Measurements from ENCODE around the gene ZDHHC22.
A peak's percentile ranks its signal among the peaks of the same experiment; 100 is the strongest.

ZDHHC22 gene

DNA sequence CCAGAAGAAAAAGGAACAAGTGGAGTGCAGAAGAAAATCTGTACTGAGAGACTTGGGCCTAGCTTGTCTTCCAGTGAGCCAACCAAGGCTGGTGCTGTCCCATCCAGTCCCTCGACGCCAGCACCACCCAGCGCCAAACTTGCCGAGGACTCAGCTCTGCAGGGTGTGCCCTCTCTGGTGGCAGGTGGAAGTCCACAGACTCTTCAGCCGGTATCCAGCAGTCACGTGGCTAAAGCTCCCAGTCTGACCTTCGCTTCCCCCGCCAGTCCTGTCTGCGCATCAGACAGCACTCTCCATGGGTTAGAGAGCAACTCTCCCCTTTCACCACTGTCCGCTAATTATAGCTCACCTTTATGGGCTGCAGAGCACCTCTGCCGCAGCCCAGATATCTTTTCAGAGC is 27.9 kb downstream of the ZDHHC22 start:
- DNase-seq: no peak
- in situ Hi-C loops (cut with HindIII; ENCODE audit: low pct_ligation_motif_present, low pct_unique_long_range_greater_than_20kb, low sequenced_read_pairs): no loop called here

DNA sequence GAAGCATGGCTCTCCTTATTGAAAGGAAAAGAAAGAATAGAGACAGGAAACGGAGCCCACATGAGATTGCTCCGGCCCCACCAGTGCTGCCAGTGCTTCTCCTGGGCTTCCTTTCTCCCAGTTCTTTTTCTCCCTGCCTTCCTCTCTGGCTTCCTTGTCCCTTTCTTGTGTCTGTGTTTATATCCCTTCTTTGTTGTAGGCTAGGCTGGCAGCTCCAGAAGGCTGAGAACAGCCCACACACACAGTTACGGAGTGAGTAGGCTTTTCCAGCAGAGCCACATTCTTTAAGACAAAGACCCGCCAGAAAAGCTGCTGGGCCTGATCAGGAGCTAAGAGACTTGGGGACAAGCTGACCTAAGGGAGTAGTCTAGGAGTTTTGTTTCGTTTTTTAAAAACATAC is 30.6 kb downstream of the ZDHHC22 start:
- DNase-seq: no peak
- in situ Hi-C loops (cut with HindIII; ENCODE audit: low pct_ligation_motif_present, low pct_unique_long_range_greater_than_20kb, low sequenced_read_pairs): no loop called here

DNA sequence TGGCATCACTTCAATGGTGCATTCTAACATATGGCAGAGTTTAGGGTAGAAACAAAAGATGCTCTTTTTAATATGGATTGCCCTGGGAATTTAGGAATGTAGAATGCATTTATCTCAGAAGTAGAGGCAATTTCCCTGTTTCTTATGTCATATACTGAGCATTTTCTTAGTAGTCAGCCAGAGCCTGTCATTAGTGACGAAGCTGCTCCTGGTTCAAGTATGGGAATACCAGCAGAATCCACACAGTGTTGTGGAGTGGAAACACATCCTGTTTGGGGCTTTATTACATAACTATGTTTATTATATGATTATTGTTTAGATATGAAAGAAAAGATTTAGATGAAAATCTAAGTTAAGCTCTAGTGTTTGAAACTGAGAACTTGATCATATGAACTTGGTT is 31.3 kb downstream of the ZDHHC22 start:
- in situ Hi-C loops (cut with HindIII; ENCODE audit: low pct_ligation_motif_present, low pct_unique_long_range_greater_than_20kb, low sequenced_read_pairs): no loop called here
- DNase-seq: no peak

DNA sequence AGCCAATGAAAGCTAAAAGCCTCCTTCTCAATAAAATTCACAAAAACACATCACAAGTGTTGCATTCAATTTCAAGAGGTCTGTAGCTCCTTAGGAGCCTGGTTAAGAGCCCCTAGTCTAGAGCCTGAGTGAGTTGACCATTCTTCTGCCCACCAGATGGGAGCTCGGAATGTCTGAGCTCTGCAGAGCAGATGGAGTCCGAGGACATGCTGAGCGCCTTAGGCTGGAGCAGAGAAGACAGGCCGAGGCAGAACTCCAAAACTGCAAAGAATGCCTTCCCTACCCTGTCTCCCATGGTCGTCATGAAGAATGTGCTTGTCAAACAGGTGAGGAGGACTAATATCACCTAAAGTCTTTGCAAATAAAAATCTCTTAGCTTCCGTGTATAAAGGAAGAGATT is 31.9 kb downstream of the ZDHHC22 start:
- DNase-seq: no peak
- in situ Hi-C loops (cut with HindIII; ENCODE audit: low pct_ligation_motif_present, low pct_unique_long_range_greater_than_20kb, low sequenced_read_pairs): no loop called here

DNA sequence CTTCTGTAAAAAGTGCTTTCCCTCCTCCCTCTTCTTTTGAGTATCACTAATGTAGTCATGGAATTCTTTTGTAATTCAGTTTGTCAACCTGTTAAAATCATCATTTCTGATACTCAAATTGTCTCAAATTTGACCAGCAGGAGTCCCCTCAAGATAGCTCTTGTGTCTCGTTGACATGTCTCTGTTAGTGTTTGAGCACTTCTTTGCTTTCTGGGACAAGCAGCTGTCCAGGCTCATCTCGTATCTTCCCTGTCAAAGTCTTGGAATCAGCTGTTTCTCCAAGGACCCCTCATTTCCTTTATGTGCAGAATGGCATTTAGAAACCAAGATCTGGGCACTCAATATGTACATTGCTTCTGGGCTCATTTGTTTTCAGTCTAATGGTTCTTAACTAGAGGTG is 32.8 kb downstream of the ZDHHC22 start:
- DNase-seq: no peak
- in situ Hi-C loops (cut with HindIII; ENCODE audit: low pct_ligation_motif_present, low pct_unique_long_range_greater_than_20kb, low sequenced_read_pairs): no loop called here

DNA sequence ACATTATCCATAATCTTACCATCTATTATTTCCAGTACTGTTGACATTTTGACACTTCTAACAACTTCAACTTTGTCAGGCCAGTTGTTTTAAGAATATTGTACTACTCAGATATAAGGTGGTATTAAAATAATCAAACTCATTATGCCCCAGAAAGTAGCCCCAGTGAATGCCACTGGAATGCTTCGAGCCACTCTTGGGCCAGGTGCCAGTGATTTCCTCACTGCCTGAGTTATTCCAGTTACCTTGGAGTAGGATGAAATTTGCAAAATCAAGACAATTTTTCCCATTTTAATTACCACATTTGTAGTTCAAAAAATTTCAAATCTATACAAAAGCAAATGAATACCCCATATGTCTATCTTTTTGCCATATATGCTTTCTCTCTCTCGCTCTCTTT is 34.4 kb downstream of the ZDHHC22 start:
- DNase-seq: no peak
- in situ Hi-C loops (cut with HindIII; ENCODE audit: low pct_ligation_motif_present, low pct_unique_long_range_greater_than_20kb, low sequenced_read_pairs): no loop called here

DNA sequence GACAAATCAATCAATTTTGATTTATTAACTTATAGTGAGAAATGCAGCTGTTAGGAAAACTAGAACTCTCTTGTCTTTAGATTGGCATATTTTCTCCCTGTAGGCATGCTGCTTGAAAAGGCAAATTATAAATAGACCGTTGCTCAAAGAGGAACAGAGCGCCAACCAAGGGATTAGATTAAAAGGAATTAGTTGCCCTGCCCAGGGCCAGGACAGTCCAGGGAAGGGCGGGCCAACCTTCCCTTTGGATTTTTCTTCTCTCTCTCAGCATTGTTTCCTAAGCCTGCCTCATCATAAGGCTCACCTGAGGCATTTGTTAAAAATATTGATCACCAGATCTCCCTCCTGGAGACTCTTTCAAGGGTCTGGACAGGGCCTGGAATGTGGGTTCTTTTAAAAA is 34.9 kb downstream of the ZDHHC22 start:
- in situ Hi-C loops (cut with HindIII; ENCODE audit: low pct_ligation_motif_present, low pct_unique_long_range_greater_than_20kb, low sequenced_read_pairs): no loop called here
- DNase-seq: no peak

DNA sequence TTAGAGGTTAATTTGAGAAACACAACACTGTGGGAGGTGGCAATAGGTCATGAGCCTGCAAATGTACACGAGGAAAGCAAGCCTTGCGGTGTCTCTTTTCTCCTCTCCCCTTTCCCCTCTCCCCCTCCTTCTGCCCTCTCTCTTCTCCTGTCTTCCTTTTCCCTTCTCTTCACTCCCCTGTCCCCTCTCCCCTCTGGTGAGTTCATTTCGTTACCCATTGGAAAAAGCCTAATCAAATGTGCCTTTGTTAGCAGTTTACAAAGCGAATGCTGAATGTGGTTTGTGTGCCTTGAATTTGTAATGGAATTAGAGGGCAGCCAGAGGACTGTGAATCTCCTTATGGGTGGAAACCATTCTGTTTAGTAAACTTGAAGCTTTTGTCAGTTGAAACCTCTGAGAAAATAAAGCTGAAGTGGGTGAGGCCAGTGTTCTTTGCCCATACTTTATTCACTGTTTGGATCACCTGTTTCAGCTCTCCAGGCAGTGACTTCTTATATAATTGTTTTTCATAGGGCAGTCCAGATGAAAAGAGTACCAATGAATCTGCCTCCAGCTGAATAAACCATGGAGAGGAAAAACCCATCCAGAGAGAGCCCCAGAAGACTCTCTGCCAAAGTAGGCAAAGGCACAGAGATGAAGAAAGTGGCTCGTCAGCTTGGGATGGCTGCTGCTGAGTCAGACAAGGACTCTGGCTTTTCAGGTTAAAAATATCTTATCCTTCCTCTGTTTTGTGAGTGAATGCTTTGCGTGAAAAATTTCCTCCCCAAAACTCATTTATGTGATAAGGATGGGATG is 36.2 kb downstream of the ZDHHC22 start:
- DNase-seq: no peak
- in situ Hi-C loops (cut with HindIII; ENCODE audit: low pct_ligation_motif_present, low pct_unique_long_range_greater_than_20kb, low sequenced_read_pairs): no loop called here

DNA sequence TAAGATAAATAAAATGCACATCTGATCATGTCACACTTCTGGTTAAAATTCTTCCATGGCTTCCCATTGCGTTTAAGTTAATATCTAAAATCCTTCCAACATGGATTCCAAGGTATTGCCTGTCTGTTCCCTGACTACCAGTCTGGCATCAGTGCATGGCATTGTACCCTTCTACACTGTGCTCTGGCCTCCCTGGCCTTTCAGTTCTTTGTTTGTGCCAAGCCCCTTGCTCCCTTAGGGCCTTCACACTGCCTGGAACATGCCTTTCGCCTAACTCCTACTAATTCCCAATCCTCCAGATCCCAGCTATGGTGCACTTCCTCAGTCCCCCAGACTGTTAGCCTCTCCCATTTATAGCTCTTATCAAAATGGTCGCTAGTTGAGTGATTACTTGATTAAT is 37.2 kb downstream of the ZDHHC22 start:
- no peak for DNase-seq
- in situ Hi-C loops (cut with HindIII; ENCODE audit: low pct_ligation_motif_present, low pct_unique_long_range_greater_than_20kb, low sequenced_read_pairs): no loop called here

DNA sequence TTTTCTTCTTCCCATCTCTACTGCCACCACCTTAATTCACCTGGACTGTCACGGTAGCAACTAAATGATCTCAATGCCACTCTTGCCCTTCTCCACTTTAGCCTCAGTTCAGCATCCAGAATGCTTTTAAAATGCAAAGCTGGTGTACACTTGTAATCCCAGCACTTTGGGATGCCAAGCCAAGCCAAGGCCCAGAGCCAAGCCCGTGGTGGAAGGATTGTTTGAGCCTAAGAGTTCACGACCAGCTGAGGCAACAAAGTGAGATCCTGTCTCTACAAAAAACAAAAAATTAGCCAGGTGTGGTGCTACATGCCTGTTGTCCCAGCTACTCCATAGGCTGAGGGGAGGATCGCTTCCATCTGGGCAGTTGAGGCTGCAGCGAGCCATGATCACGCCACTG is 37.6 kb downstream of the ZDHHC22 start:
- in situ Hi-C loops (cut with HindIII; ENCODE audit: low pct_ligation_motif_present, low pct_unique_long_range_greater_than_20kb, low sequenced_read_pairs): no loop called here
- DNase-seq: no peak

DNA sequence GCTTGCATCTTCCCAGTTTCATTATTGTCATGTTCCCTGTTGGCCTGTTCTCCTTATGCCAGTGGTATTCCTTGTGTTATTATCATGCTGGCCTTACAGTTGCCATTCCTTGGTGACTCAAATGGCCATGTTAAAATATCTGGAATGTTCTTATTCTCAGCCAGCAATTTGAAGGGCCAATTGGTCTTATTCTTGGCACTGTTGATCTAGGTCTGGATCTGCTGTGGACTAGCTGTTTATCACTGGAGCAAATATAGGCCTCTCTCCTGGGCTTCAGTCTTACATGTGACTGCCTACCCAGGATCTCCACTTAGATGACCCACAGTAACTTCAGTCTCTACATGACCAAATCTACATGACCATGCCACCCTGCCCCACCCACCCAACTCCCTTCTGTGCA is 38.1 kb downstream of the ZDHHC22 start:
- DNase-seq: no peak
- in situ Hi-C loops (cut with HindIII; ENCODE audit: low pct_ligation_motif_present, low pct_unique_long_range_greater_than_20kb, low sequenced_read_pairs): no loop called here

DNA sequence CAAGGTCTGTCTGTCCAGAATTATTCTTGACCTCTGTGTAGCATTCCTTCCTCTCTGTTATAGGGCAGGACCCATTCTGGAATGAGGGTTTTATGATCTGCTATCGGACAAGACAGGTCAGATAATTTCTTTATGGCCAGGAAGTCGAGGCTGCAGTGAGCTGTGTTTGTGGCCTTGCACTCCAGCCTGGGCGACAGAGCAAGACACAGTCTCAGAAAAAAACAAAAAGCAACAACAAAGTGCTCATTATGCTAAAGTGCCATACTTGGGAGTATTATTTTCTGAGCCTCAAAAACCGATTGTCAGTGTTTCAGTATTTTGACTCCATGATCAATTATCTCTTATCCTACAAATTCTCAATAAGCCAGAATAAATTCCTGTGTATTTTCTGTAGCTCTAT is 39.4 kb downstream of the ZDHHC22 start:
- in situ Hi-C loops (cut with HindIII; ENCODE audit: low pct_ligation_motif_present, low pct_unique_long_range_greater_than_20kb, low sequenced_read_pairs): no loop called here
- DNase-seq: no peak

DNA sequence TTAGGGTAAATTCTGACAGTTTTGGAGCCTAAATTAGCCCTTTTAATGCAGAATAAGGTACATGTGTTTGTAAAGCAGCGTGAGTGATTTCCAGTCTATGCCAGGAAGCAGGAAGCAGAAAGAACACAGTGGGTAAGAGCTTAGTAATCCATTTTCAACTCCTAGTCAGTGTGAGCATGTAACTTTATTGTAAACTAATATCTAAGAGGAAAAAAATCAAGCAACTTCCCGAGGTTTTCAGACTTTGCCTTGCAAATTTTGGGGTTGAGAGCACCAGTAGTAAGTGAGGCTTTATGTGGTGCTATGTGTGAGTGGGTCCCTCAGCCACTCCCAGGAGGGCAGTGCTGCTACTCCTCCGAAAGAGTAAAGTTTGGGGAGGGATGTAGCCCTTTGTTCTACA is 40.6 kb downstream of the ZDHHC22 start:
- DNase-seq: no peak
- in situ Hi-C loops (cut with HindIII; ENCODE audit: low pct_ligation_motif_present, low pct_unique_long_range_greater_than_20kb, low sequenced_read_pairs): no loop called here

DNA sequence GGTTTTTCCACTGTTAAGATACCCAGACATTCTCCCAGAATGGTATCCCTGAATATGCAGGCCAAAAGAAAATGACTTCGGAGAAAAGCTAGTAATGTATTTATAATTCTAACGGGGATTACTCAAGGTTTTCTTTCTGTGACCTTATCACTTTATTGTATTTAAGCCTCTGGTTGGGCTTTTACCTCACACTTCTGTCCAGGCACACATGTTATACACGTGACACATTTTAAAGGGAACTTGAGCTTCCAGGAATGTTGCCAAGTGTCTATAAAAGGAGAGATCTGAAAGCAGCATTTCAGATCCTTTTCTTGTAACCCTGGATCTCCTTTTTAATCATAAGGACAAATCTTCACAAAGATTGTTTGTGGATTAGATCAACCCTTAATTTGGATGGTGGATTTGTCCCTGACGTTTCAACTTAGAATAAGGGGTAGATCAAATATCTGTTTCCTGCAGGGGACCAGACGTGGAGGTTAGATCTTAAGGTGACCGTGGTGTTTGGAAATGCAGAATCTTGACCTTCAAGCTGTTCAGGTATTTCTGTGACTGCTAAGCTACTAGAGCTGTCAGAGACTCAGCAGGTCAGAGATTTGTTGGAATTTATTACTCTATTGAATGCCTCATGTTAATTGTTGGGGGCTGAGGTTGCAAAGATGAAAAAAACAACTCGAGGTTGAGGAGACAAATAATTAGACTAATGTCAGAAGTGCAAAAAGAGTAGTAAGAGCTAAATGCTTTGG is 42.0 kb downstream of the ZDHHC22 start:
- in situ Hi-C loops (cut with HindIII; ENCODE audit: low pct_ligation_motif_present, low pct_unique_long_range_greater_than_20kb, low sequenced_read_pairs): loop anchor here (25.0 kb wide), 2 partner anchors 187 to 387 kb away; no protein-coding TSS in a partner anchor
- no peak for DNase-seq

DNA sequence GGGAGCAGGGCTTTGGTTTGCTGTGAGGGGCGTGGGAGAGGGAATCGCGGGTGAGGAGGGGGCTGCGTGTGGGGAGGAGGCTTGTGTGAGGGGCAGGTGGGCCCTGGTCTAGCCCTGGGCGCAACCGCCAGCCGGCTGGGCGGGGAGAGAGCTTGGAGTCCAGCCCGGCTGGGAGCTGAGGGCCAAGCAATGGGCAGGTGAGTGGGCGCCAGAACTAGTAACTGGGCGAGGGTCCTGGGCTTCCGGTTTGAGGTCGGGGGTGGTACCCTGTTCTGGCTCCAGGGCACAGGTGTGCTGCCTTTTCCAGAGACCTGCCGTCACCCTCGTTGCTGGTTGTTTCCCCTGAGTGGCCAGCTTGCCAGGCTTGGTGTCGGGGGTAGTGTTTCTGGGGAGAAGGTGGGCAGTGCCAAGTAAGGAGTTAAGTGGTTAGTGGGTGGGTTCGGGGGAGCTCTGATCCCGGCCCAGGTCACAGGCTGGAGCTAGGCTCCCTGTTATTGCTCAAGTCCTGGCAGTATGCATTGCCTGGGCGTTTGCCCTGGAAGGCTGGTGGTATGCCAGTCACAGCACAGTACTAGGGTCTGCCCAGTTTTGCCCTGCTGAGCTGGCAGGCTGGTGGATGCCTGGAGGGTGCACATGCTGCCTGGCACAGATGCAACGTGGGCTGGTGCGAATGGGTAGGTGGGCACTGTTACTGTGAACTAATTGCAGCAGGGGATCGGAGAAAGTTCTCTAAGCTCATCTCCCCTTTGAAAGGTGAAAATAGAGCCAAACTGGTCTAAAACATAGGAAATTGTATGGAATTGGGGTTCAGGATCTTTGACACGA is 42.9 kb downstream of the ZDHHC22 start:
- in situ Hi-C loops (cut with HindIII; ENCODE audit: low pct_ligation_motif_present, low pct_unique_long_range_greater_than_20kb, low sequenced_read_pairs): loop anchor here (25.0 kb wide), 2 partner anchors 186 to 386 kb away; no protein-coding TSS in a partner anchor
- peak; percentile 15 for DNase-seq

DNA sequence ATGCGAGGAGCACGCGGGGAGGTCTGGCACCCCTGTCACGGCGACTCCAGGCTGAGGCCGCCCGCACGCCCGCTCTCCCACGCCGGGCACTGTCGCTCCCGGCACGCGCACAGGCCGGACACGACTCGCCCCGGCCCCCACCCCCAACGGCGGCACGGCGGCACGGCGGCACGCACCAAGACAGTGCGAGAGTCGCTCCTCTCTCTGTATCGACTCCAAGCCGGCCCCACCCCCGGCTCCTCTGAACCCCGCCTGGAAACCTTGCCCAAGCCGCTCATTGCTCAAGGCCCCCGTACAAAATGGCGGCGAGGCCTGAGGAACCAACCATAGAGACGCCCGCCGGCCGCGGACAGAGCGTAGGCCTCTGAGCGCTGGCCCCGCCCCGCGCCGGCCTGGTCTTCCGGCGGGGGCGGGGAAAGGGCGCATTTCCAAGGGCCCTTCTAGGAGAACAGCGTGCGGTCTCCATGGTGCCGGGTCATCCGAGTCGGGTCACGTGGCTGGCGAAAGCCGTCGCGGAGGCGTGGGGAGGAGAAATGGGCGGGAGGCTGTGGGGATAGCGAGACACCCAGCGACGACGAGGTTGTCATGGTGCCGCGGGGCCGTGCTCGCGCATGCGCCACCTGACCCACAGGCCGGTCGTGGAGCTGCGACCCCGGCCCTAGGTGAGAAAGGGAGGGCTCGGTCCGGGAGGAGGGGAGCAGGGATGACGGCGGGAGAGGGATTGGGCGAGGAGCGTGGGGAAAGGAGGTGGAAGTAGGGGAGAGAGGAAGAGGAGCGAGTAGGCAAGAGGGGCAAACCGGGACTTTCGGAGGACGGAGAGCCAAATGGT is 43.7 kb downstream of the ZDHHC22 start, which contains the start of gene CIPC:
Gene CIPC (plus strand): TSS at position 559 of the 829 bp plus-strand sequence. CDS start 7,451 bp downstream, outside the sequence.
- in situ Hi-C loops (cut with HindIII; ENCODE audit: low pct_ligation_motif_present, low pct_unique_long_range_greater_than_20kb, low sequenced_read_pairs): loop anchor here (25.0 kb wide), 2 partner anchors 186 to 386 kb away; no protein-coding TSS in a partner anchor

DNA sequence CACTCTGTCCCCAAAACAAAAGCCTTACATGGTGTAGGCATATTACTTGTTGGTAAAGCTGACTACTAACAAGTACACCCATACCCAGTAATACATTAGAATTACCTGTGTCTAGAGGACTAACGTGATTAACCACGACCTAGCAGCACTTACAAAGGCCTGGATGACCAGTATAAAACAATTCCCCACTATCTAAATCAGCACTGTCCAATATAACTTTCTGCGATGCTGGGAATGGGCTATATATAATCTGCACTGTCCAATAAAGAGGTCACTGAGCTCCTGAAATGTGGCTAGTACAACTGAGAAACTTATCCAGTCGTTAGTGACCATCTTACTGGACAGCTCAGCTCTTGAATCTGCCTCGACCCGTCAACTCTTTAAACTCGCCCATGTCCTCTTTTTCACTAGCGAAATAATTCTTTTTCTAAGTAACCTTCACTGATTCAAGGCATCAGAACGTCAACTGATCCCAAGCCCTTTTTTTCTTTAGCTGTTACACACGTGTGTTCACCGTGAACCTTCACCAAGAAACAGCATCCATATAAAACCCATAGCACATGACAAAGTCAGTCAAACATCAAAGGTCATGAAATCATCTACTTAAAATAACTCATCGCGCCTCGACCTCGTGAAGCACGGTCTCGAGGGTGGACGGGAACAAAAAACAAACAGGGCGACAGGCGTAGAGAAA is 44.4 kb downstream of the ZDHHC22 start:
- in situ Hi-C loops (cut with HindIII; ENCODE audit: low pct_ligation_motif_present, low pct_unique_long_range_greater_than_20kb, low sequenced_read_pairs): loop anchor here (25.0 kb wide), 2 partner anchors 185 to 385 kb away; no protein-coding TSS in a partner anchor
- peak; percentile 25 for DNase-seq

More for the DNA sequence above, 43.7 kb downstream of the ZDHHC22 start, which contains the start of gene CIPC:
- peak; percentile 97 for DNase-seq

All from ACHN (cell line).